ENCODE data around the gene RAB11FIP5. TPM values are rescaled to one million over a fixed set of nuclear protein-coding genes. Genes with fewer than 3 reads are reported as not detected.
A peak's percentile ranks its signal among the peaks of the same experiment; 100 is the strongest.

The RAB11FIP5 gene, protein sequence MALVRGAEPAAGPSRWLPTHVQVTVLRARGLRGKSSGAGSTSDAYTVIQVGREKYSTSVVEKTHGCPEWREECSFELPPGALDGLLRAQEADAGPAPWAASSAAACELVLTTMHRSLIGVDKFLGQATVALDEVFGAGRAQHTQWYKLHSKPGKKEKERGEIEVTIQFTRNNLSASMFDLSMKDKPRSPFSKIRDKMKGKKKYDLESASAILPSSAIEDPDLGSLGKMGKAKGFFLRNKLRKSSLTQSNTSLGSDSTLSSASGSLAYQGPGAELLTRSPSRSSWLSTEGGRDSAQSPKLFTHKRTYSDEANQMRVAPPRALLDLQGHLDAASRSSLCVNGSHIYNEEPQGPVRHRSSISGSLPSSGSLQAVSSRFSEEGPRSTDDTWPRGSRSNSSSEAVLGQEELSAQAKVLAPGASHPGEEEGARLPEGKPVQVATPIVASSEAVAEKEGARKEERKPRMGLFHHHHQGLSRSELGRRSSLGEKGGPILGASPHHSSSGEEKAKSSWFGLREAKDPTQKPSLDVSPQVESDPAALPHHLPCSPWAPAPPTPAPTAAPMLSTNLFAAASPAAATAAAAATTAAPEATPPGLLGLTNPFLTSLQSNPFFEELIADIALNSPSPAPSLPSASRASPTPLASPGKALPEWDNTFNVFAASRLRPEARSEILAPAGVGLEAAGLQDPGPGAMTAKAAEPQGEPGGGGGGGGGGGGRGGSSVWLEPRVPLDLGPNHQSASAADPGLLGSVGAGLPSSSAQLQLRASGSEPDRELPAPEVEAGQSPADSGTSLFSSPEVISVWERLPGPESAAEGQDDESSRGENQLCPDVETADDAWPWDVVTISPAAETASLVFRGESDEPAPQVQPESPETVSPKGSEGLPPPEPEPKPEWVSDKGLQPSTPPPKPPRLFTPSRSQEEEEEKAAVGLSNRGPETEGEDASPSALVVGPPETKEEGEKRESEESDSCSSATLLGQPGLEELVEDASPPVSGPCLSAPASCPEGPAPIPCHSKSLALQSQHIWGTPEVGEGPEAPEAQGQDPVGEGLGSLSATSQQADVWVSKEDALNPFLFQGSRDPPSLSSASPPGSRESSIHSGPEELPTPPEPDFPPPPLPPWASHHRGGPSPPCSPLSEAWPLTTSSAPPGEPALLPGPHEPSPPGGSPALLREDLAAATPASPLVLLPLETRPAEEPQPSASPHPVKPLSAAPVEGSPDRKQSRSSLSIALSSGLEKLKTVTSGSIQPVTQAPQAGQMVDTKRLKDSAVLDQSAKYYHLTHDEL (N-terminal part only)
- total RNA-seq (57.1 TPM), polyA plus RNA-seq (ENCODE audit: insufficient read depth, low read depth, low replicate concordance) (49.6 TPM)
- long read RNA-seq, donor 1, full-length matches to known transcripts: 7 of 14 reads
- long read RNA-seq, donor 1, partial matches to known transcripts: 7 of 14 reads
- long read RNA-seq, donor 1, other reads (novel, unspliced or antisense): 0 of 14 reads
- long read RNA-seq, donor 2, full-length matches to known transcripts: 7 of 7 reads
- long read RNA-seq, donor 2, partial matches to known transcripts: 0 of 7 reads
- long read RNA-seq, donor 2, other reads (novel, unspliced or antisense): 0 of 7 reads
- long read RNA-seq, donor 3, full-length matches to known transcripts: 2 of 2 reads
- long read RNA-seq, donor 3, partial matches to known transcripts: 0 of 2 reads
- long read RNA-seq, donor 3, other reads (novel, unspliced or antisense): 0 of 2 reads
- long read RNA-seq, donor 4, full-length matches to known transcripts: 3 of 3 reads
- long read RNA-seq, donor 4, partial matches to known transcripts: 0 of 3 reads
- long read RNA-seq, donor 4, other reads (novel, unspliced or antisense): 0 of 3 reads
- long read RNA-seq, donor 5: 0 reads
- long read RNA-seq, donor 6, full-length matches to known transcripts: 1 of 1 reads
- long read RNA-seq, donor 6, partial matches to known transcripts: 0 of 1 reads
- long read RNA-seq, donor 6, other reads (novel, unspliced or antisense): 0 of 1 reads
- long read RNA-seq, donor 7, full-length matches to known transcripts: 31 of 47 reads
- long read RNA-seq, donor 7, partial matches to known transcripts: 13 of 47 reads
- long read RNA-seq, donor 7, other reads (novel, unspliced or antisense): 3 of 47 reads
- long read RNA-seq, donor 8, full-length matches to known transcripts: 1 of 6 reads
- long read RNA-seq, donor 8, partial matches to known transcripts: 5 of 6 reads
- long read RNA-seq, donor 8, other reads (novel, unspliced or antisense): 0 of 6 reads
- long read RNA-seq, donor 9, full-length matches to known transcripts: 1 of 1 reads
- long read RNA-seq, donor 9, partial matches to known transcripts: 0 of 1 reads
- long read RNA-seq, donor 9, other reads (novel, unspliced or antisense): 0 of 1 reads
- long read RNA-seq, donor 10, full-length matches to known transcripts: 4 of 4 reads
- long read RNA-seq, donor 10, partial matches to known transcripts: 0 of 4 reads
- long read RNA-seq, donor 10, other reads (novel, unspliced or antisense): 0 of 4 reads

GRCh38 chr2:73112913-73113854 is at the start of gene RAB11FIP5:
Gene RAB11FIP5 (minus strand): TSS chr2:73112948. CDS start chr2:73112777, 171 bp downstream.
- no peaks in the 10 kb centered on the region for H3K27me3 ChIP-seq (ENCODE audit: control insufficient read depth, insufficient read depth, low read length)
- no peak for FAIRE-seq
- H3K4me1 ChIP-seq (ENCODE audit: control insufficient read depth in 2 of 3, insufficient read depth in 2 of 3, low read depth in 1 of 3, low read length in 3 of 3): peaks cover 0 to 24% (median 19%) of the 10 kb centered on the region in 3 donors
- H3K36me3 ChIP-seq (ENCODE audit: control insufficient read depth in 2 of 3, insufficient read depth in 3 of 3, low read length in 3 of 3): no peaks in the 10 kb centered on the region
- intact Hi-C loops (cut with DNase I): no loop called here
- peak within 1 kb of the TSS; percentile 56 to 91 (median 64) for H3K4me3 ChIP-seq (ENCODE audit: low read length in 3 of 3)
- H3K9me3 ChIP-seq (ENCODE audit: control insufficient read depth in 2 of 3, insufficient read depth in 1 of 3, low read length in 3 of 3): no peaks in the 10 kb centered on the region
- H3K27ac ChIP-seq (ENCODE audit: low read depth in 2 of 2, low read length in 2 of 2): peak within 1 kb of the TSS; percentile 92 to 96
- no peak for TF ChIP-seq CTCF (IDR thresholded peaks at IDR 0.05; ENCODE audit: borderline replicate concordance, extremely low read depth, insufficient read depth)
- H3K9ac ChIP-seq (ENCODE audit: low read length in 3 of 3): peak within 1 kb of the TSS; percentile 33 to 98 (median 74)
- DNase-seq: peak; percentile 79 to 91 (median 88)

- DNase-seq (peak; percentile 74 to 84 (median 79)), FAIRE-seq (no peak)
- Histone ChIP-seq H3K36me3 (ENCODE audit: control insufficient read depth in 2 of 3, insufficient read depth in 3 of 3, low read length in 3 of 3) (no peaks in the 10 kb centered on the region), H3K4me3 (ENCODE audit: low read length in 3 of 3) (no peak overlapping the region), H3K27ac (ENCODE audit: low read depth in 2 of 2, low read length in 2 of 2) (no peak overlapping the region), H3K27me3 (ENCODE audit: control insufficient read depth, insufficient read depth, low read length) (no peaks in the 10 kb centered on the region), H3K9me3 (ENCODE audit: control insufficient read depth in 2 of 3, insufficient read depth in 1 of 3, low read length in 3 of 3) (no peaks in the 10 kb centered on the region), H3K4me1 (ENCODE audit: control insufficient read depth in 2 of 3, insufficient read depth in 2 of 3, low read depth in 1 of 3, low read length in 3 of 3) (peaks cover 0 to 2% (median 0%) of the 10 kb centered on the region in 3 donors), H3K9ac (ENCODE audit: low read length in 3 of 3) (no peak overlapping the region)
- intact Hi-C loops (cut with DNase I): no loop called here
- TF ChIP-seq CTCF (IDR thresholded peaks at IDR 0.05; ENCODE audit: borderline replicate concordance, extremely low read depth, insufficient read depth): peak; percentile 92
Observed at GRCh38 chr2:73156539-73157124, 43.9 kb upstream of the RAB11FIP5 start.

Data from kidney (tissue), 22 donors.